GM10266 (cell line): ENCODE results near the gene ELK3.

Source experiments
- DNase-seq: peaks from one replicate; pipeline ENCODE4 v3.0.0; 2012; ENCODE audit errors: extremely low spot score
- TF ChIP-seq, protein P1 (sequence below): IDR thresholded peaks from 2 replicates; pipeline ENCODE4 v1.5.1; 2012; ENCODE audit warnings: mild to moderate bottlenecking, low read depth; ENCODE audit not compliant: control insufficient read depth, insufficient read depth; ENCODE audit errors: missing control alignments

The ELK3 gene

DNA sequence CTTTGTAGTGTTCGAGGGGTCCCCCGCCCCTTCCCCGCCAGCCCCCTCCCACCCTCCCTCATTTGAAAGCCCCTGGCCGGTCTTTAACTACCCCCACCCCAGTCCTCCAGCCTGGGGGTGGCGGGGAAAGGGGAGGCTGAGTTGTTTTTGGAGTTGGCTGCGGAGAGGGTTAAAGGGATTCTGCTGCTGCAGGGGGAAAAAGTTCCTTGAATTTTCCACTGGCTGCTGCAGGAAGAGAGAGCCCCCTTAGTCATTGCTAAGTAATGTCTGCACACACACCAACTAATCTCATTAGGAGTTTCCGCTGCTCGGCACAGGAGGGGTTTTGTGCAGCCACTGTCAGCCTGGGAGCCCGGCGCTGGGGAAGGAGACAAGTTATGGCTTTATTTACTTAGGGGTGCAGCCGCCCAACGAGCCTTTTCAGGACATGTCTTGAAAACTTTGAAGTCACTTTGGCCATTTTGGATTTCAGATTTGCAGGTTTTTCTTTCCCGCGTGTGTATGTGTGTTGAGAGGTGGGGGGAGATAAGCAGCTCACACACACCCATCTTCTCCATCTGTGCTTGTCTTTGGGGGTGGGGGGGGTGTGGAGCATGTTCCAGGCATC is 1.8 kb downstream of the ELK3 start:
- TF ChIP-seq, protein P1, sequence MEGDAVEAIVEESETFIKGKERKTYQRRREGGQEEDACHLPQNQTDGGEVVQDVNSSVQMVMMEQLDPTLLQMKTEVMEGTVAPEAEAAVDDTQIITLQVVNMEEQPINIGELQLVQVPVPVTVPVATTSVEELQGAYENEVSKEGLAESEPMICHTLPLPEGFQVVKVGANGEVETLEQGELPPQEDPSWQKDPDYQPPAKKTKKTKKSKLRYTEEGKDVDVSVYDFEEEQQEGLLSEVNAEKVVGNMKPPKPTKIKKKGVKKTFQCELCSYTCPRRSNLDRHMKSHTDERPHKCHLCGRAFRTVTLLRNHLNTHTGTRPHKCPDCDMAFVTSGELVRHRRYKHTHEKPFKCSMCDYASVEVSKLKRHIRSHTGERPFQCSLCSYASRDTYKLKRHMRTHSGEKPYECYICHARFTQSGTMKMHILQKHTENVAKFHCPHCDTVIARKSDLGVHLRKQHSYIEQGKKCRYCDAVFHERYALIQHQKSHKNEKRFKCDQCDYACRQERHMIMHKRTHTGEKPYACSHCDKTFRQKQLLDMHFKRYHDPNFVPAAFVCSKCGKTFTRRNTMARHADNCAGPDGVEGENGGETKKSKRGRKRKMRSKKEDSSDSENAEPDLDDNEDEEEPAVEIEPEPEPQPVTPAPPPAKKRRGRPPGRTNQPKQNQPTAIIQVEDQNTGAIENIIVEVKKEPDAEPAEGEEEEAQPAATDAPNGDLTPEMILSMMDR = no peak
- DNase-seq = peak; percentile 21

DNA sequence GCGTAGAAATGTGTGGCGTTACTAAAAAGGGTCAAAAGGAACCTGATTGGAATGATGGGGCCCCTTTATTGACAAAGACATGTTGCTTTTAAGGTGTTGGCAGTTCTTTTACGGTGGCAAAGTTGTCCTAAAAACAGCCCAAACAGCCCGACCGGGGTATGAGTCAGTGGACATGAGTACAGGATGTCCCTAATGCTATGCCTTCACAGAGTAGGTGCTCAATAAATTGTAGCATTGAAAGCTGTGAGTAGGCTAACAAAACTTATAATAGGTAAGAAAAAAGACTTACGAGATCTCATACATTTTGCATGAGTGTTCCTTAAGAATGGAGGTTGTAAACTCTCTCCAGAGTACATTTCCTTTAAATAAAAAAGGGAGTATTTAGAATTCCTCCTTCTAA is 2.6 kb downstream of the ELK3 start:
- no peak for DNase-seq
- TF ChIP-seq, protein P1 = no peak

DNA sequence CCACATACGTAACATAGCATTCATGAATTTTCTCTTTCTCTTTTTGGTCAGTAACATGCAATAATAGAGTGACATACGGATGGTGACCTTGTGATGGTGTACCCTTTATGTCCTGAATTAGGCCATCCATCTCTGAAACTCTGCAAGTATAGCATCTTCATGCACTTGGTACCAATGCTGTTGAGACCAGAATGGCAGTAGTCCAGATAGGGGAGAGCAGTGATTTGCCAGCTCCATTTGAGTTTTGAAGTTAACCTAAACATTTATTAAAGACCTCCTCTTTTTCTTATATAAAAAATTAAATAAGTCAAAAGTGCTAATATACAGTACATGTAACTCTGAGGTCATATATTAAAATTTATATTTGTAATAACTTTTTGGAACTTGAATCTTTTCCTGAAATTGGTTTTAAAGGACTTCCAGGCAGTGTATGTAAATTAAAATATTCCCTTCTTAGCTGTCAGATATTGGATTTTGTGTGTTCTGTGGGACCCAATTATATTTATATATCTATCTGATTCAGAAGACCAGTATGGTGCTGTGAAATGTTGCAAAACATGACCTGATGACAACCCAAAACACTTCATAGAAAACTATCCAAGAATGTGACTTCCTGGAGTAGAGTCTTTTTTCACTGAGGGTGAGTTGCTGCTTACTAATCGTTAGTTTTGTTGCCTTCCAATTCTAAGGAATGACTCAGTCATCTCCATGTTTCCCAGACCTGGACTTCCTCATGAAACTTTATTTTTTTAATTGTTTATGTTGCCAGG is 3.5 kb downstream of the ELK3 start:
- no peak for DNase-seq
- TF ChIP-seq, protein P1 = no peak

DNA sequence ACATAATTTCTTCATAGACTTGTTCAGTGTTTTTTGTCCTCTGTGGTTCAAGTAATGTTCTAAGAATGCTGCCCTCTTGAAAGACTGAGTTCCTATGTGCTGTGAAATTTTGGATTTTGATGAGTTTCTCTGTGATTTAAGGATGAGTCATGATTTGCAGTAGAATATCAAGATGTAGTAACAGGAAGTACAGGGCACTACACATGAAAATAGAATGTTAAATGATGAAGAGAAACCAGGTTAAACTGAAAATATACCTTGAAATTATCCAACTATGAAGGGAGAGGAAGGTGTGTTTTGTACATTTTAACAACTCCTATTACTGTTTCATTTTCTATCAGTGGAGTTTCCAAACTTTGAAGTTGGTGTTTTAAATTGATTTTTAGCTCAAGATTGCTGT is 4.8 kb downstream of the ELK3 start:
- TF ChIP-seq, protein P1 = no peak

DNA sequence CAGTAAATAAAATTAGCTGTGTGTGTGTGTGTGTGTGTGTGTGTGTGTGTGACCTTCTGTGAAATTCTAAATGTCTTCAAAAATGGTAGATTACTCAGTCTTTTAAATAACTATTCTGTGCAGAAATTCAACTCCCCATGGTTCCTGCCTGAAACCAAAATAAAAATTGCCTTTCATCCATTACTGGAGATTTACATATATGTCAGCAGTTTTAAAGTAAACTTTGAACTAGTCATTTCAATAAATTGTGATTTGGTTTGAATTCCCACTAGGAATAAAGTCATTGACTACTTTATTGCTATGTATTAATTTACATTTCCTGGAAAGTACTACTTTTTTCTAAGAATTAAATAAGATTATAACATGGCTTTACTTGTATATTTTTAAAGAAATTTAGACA is 5.3 kb downstream of the ELK3 start:
- TF ChIP-seq, protein P1 = no peak
- no peak for DNase-seq

More for the DNA sequence above, 4.8 kb downstream of the ELK3 start:
- DNase-seq = no peak

DNA sequence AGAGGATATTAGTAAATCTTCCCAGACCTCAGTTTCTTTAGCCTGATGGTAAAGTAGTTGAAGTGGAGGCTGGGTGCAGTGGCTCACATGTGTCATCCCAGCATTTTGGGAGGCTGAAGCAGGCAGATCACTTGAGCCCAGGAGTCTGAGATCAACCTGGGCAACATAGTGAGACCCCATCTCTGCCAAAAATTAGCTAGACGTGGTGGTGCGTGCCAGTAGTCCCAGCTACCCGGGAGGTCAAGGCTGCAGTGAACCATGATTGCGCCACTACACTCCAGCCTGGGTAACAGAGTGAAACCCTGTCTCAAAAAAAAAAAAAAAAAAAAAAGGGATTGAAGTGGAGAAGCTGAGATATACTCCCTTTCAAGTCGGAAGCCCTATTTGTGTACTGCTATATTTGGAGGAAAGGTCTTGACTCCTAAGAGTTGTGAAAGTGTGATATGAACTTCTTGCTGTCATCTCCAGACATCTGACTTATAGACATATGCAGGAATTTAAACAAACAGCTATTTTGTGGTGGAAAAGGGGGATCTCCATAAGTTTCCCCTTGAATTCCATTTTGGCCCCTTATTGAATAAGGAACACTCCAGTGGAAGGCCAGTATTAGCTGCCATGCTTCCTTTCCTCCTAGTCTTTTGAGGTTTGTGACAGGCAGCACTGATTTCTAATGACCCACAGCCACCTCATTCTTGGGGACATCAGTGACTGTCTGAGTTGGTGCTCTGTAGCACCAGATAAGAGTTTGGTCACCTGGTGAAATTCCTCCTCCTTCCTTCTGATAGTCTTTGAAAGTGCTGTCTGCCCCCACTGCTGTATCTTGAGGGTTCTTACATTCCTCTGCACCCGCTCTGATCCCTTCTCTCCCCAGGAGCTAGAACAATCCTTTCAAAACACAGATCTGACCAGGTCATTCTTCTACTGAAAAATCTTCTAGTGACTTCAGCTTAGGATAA is 7.4 kb downstream of the ELK3 start:
- no peak for DNase-seq
- TF ChIP-seq, protein P1 = no peak
